Activated gamma-delta T cell (primary cell): Measurements from ENCODE around the gene HNRNPL.
"Not testable (repeated sequence)": the region's sequence is repeated elsewhere in the genome, so short reads cannot be mapped to it uniquely, and the experiment has no call there.

Experiments
- DNase-seq: peaks from one replicate; lab custom pipeline; 2025; lab: John Stamatoyannopoulos, UW

The HNRNPL gene

GRCh38 chr19:38829203-38829602 is 20.6 kb downstream of the HNRNPL start:
- not testable (repeated sequence) for DNase-seq

GRCh38 chr19:38826856-38827551 is 22.8 kb downstream of the HNRNPL start:
- DNase-seq = no peak

- not testable (repeated sequence) for DNase-seq
Measured at GRCh38 chr19:38825936-38826335, 23.9 kb downstream of the HNRNPL start.

GRCh38 chr19:38821230-38821825 is 28.5 kb downstream of the HNRNPL start:
- not testable (repeated sequence) for DNase-seq

- no peak for DNase-seq
Measured at GRCh38 chr19:38819231-38819920, 30.4 kb downstream of the HNRNPL start.

GRCh38 chr19:38817081-38817480 is 32.7 kb downstream of the HNRNPL start:
- no peak for DNase-seq

GRCh38 chr19:38816131-38816750 is 33.5 kb downstream of the HNRNPL start:
- no peak for DNase-seq

GRCh38 chr19:38815059-38816001 is 34.5 kb downstream of the HNRNPL start:
- DNase-seq = no peak

GRCh38 chr19:38813932-38814331 is 35.9 kb downstream of the HNRNPL start:
- DNase-seq = not testable (repeated sequence)

GRCh38 chr19:38813323-38813722 is 36.5 kb downstream of the HNRNPL start:
- no peak for DNase-seq

- no peak for DNase-seq
Measured at GRCh38 chr19:38812841-38813320, 36.9 kb downstream of the HNRNPL start, which contains the start of gene LGALS4. LGALS4 (minus strand) TSS chr19:38812945; CDS start chr19:38812886, 59 bp downstream.

- DNase-seq = no peak
Measured at GRCh38 chr19:38812009-38812840, 37.6 kb downstream of the HNRNPL start.

GRCh38 chr19:38809592-38810252 is 40.1 kb downstream of the HNRNPL start:
- DNase-seq = no peak

GRCh38 chr19:38808741-38809140 is 41.0 kb downstream of the HNRNPL start:
- no peak for DNase-seq

GRCh38 chr19:38807374-38808098 is 42.2 kb downstream of the HNRNPL start:
- DNase-seq = not testable (repeated sequence)

GRCh38 chr19:38806371-38806770 is 43.4 kb downstream of the HNRNPL start:
- DNase-seq = no peak

GRCh38 chr19:38805180-38805579 is 44.6 kb downstream of the HNRNPL start:
- DNase-seq = no peak

GRCh38 chr19:38803543-38803942 is 46.2 kb downstream of the HNRNPL start:
- DNase-seq = no peak
